ENCODE results near the gene TMEM52.

- TF ChIP-seq POLR2A (conservative IDR thresholded peaks at IDR 0.05): no peak
- TF ChIP-seq ELK1 (CRISPR knock-in tag; IDR thresholded peaks at IDR 0.05): no peak
- no peak for TF ChIP-seq E2F6 (IDR thresholded peaks at IDR 0.05; ENCODE audit: borderline replicate concordance in 1 of 2, extremely low read depth in 1 of 2, insufficient read depth in 1 of 2, insufficient read length in 1 of 2, low read depth in 1 of 2, low read length in 1 of 2, poor library complexity in 1 of 2, severe bottlenecking in 1 of 2)
- TF ChIP-seq ZBTB11 (CRISPR knock-in tag; IDR thresholded peaks at IDR 0.05): no peak
- no peak for TF ChIP-seq MYC (IDR thresholded peaks at IDR 0.05; ENCODE audit: low read depth, low read length)
- TF ChIP-seq MYC (CRISPR knock-in tag; IDR thresholded peaks at IDR 0.05; ENCODE audit: borderline replicate concordance, low read depth): no peak
- no peak for TF ChIP-seq RAD21 (CRISPR knock-in tag; conservative IDR thresholded peaks at IDR 0.05 in 1 of 2, IDR thresholded peaks at IDR 0.05 in 1 of 2)
- TF ChIP-seq USF2 (CRISPR knock-in tag; IDR thresholded peaks at IDR 0.05): no peak
- TF ChIP-seq SMAD4 (CRISPR knock-in tag; conservative IDR thresholded peaks at IDR 0.05): no peak
- no peak for TF ChIP-seq ZNF121 (CRISPR knock-in tag; conservative IDR thresholded peaks at IDR 0.05)
- TF ChIP-seq EZH2 (IDR thresholded peaks at IDR 0.05; ENCODE audit: borderline replicate concordance, low read depth, low read length): no peak
These were observed 18.6 kb upstream of the TMEM52 start for GRCh38 chr1:1937549-1938275.

Measured in K562 (cell line).